NCI-H226 (cell line): ENCODE results near the gene SNHG17.
"Not testable (repeated sequence)": the region's sequence is repeated elsewhere in the genome, so short reads cannot be mapped to it uniquely, and the experiment has no call there.

Source experiments
- DNase-seq: peaks from one replicate; pipeline ENCODE4 v3.0.0-alpha.2; 2015

SNHG17 gene

DNA sequence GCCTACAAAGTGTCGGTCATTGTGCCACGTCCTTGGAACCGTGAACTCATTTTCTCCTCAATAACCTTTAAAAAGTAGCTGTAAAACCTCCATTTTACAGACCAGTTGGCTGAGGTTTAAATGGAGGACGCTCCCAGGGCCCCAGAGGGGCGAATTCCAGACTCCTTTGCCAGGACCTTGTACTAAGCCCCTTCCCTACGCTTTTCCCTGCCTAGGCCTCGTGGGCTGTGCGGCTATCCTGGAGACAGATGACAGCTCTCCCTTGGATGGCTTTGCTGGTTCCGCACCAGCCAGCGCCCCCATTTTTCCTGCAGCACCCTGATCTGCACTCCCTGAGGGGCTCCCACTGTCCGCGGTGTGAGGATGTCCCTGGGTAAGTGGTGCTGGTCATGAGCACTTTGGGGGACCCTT lies 12.1 kb upstream of the SNHG17 start:
- no peak for DNase-seq

DNA sequence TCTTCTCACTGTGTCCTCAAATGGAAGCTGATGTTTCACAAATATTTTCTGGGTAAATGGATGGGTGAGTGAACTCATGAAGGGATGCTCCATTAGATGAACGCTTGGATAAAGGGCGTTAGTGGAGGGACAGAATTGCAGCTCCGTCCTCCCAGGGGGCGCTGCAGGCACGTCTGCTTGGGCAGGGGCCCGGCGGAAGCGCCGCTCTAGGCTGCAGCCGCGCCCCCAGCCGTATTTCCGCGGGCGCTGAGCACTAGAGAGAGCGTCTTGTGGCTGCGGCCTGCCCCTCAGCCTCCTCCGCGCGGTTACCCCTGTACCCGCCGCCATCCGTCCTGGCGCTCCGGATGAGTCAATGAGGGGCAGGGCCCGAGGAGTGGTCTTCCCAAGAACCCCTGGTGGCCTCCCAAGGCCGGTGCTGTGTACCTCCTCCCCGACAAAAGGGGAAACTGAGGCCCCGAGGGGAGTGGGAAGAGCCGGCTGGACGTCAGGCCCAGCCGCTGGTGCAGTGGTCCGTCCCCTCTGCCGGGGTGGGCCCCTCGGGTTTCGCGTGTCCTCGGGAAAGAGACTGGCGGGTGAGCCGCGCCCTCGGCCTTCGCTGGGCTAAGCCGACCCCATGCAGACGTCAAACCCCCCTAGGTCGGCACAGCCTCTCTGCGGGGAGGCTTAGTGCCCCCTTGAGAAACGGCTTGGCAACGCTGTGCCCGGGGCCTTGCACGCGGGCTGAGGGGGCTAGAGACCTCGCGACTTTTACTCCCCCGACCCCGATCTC lies 11.5 kb upstream of the SNHG17 start:
- peak; percentile 83 for DNase-seq

DNA sequence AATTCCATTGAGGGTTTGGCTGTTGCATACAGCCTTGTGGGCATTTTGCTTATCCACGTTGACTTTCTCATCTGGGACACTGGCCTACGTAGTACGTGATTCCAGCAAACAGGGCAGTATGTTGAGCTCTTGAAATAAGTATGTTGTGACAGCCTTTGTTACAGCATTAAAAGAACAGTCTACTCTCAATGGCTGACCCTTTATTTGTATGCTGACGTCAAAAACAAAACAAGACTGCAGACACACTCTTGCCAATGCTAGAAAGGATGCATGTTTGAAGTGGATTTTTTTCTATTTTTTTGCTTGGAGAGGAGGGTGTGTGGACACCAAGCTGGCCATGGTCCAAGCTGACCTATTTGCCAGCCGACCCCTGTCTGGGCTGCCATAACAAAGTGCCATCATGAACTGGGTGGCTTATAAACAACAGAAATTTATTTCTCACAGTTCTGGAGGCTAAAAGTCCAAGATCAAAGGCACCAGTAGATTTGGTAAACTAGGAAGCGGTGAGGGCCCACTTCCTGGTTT lies 10.8 kb upstream of the SNHG17 start:
- DNase-seq: no peak

DNA sequence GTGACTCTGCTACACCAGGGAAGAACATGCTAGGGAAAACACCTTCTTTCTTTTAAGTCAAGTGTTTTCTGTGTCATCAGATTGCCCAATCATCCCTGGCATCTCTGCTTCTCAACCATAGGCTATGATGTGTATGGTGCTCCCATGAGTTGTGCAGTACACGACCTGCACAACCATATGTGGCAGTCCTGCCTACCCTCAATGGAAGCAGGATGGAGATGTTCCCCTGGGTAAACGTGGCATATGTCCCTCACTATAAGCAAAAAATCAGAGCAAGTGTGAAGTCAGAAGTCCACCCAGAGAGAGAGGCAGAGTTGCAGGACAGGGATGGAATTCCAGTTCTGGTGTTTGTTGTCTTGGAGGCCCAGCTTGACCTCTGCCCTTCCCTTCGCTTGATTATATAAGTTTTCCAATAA lies 10.3 kb upstream of the SNHG17 start:
- no peak for DNase-seq

DNA sequence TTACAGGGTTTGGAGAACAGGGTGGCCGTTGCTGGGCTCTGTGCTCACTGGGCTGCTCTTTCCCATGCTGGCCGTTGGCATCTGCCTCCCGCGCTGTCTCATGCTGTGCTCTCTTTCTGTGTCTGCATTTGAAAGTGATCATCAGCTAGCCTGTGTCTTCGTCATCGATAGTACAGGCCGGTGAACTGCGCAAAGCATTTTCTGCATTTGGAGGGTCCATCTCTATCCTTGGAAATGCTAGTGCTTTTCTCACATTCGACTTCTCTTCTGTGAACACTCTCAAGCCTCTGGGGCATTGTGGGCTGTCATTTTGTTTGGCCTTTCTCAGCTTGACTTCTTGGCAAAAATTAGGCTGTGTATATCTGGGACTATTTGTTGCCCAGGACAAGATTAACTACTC lies 6.8 kb upstream of the SNHG17 start:
- no peak for DNase-seq

DNA sequence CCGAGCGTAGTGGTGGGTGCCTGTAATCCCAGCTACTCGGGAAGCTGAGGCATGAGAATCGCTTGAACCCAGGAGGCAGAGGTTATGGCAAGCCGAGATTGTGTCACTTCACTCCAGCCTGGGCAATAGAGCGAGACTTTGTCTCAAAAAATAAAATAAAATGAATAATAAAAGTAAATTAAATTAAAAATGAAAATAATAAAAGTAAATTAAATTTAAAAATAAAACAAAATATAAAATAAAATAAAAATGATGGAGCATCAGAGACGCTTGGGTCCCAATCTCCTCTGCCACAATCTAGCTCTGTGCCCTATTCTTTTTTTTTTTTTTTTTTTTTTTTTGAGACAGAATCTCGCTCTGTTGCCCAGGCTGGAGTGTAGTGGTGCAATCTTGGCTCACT lies 6.0 kb upstream of the SNHG17 start:
- DNase-seq: not testable (repeated sequence)

DNA sequence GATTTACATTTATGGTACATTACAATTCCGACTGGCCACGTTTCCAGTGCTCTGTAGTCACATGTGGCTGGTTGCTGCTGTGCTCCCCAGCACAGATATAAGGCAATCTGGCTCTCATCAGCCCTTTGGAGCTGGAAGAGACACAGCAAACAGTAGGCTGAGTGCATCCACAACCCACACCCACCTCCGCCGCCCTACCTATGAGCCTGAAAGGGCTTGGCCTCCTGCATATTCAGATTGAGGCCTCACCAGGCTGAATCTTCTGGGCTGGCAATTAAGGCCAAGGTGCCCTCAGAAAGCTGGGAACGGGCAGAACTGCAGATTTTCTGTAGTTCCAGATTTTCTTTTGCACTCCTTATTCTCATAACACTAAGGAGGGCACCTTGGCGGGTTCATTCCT lies 2.7 kb upstream of the SNHG17 start:
- no peak for DNase-seq

DNA sequence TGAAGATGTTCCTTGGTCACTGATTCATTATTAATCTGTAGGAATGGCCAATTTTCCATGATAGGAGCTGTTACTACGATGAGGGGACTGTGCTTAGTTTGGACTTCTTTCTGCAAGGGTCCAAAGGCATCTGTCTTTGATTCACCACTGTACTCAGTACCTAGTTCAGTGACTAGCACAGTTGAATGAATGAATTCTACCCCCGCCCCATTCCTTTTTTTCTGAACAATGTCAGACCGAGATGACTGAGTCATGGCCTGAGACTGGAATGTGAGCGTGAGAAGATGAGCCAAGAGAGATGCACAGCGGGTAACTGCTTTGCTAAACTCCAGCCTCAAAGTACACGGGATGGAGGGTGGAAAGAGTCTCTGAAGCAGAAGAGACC lies 419 bp upstream of the SNHG17 start:
- DNase-seq: peak; percentile 70

DNA sequence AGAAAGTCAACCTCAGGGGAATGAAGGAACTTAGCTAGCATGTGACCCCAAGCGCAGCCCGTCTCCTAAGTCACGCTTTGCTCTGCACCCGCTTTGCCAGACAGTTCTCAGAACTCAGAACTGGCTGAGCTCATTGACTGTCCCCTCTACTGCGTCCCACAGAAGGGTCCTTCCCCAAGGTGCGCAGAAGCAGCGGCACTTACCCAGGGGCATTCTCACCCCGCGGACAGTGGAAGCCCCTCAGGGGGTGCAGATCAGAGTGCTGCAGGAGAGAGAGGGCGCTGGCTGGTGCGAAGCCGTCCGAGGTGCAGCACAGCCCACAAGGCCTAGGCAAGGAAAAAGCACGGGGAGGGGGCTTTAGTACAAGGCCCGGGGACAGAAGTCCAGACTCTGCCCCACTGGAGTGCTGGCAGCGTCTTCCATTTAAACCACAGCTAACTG lies 807 bp downstream of the SNHG17 start:
- no peak for DNase-seq

DNA sequence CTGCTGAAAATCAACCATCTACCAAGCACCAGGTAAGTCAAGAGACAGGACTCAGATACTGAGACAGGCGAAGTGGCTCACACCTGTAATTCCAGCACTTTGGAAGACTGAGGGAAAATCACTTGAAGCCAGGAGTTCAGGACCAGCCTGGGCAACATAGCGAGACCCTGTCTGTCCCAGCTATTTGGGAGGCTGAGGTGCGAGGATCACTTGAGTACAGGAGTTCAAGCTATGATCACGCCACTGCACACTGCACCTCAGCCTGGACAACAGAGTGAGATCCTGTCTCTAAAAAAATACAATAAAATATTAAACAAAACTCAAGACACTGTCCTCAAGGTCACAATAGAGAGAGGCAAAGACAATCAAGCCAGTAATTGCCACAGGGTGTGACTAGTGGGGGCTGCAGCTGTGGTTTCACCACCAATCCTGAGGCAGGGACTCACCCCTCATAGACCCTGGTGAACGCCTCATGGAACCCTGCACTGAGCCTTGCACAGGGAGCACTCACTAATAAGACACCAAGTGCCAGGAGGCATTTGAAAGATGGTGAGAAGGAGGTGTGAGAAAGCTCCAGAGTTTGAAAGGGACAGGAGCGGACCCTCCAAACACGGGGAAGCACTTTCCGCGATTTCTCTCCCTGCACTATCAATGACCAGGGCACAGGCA lies 1.7 kb downstream of the SNHG17 start:
- DNase-seq: no peak

DNA sequence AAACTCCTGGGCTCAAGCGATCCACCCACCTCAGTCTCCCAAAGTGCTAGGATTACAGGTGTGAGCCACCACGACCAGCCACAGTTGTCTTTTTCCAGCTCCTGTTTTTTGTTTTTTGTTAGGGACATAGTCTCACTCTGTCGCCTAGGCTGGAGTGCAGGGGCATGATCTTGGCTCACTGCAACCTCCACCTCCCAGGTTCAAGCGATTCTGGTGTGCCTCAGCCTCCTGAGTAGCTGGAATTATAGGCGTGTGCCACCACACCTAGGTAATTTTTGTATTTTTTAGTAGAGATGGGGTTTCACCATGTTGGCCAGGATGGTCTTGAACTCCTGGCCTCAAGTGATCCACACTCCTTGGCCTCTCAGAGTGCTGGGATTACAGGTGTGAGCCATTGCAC lies 2.3 kb downstream of the SNHG17 start:
- not testable (repeated sequence) for DNase-seq

DNA sequence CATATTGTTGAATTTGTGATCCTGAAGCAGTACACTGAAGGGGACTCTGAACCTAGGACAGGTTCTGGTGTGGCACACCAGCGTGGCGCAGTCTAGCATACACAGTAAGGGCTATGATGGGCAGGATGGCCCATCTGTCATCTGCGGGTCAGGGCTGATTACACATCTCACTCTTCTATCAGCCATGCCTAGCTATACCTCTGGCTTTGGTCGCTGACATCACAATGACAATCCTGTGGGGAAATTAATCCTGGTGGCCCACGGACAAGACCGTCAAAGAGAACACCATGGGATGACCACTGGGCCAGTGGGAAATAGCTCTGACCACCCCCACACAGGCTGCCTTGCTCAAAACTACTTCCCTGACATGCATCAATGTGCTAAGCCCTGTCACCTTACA lies 2.8 kb downstream of the SNHG17 start:
- no peak for DNase-seq

DNA sequence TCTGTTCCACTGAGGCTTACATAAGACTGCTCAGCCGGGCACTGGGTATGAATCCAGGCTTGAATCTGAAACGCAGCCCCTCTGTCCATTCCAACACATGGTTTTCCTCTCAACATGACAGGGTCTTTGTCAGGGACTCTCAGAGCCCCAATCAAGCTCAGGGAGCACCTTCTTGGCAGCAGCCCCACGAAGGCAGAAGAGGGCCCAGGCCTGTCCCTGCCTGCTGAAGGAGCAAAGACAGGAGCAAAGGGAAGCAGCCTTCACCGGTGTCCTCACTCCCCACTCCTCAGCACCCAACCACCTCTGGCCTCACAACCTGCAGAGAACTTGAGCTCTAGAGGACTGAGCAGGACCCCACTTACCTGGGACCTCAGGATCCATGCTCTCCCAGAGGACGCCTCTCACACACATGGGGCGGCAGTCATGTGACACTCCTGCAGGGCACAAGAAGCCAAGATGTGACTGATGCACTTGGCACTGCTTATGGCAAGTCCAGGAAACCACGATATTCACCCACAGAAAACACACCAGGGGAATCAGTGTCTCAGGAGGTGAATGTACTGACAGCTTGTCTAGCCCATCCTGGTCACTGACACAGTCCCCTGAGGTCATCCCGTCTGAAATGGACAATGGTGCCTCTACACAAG lies 4.3 kb downstream of the SNHG17 start:
- no peak for DNase-seq

DNA sequence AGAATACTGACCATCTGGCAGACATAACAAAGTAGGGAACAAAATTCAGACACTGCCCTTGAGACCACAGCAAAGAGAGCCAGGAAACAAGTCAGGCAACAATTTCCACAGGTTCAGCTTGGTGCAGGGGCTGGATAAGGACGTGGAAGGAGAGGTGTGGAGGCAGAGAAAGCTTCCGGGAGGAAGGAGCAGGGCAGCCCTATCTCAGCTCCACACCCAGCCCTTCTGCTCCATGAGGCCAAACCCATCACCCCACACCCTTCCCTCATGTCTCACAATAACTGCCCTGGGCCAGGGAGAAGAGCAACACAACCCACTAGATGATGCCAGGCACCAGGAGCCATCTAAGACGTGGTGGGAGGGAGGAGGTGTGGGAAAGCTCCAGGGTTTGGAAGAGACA lies 5.8 kb downstream of the SNHG17 start:
- DNase-seq: no peak

DNA sequence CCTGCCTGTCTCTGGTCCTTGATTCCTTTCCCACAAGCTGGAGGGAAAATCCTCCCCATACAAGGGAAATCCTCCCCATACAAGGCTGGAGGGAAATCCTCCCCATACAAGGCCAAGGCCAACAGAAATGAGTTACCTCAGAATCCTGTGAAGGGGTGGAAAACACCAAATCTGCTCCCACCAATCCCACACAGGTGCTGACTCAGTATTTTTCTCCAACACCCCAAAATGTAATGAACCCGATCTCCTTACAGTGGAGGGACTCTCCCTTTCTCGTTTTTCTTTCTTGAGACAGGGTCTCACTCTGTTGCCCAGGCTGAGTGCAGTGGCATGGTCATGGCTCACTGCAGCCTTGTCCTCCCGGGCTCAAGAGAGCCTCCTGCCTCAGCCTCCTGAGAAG lies 6.3 kb downstream of the SNHG17 start:
- DNase-seq: no peak

DNA sequence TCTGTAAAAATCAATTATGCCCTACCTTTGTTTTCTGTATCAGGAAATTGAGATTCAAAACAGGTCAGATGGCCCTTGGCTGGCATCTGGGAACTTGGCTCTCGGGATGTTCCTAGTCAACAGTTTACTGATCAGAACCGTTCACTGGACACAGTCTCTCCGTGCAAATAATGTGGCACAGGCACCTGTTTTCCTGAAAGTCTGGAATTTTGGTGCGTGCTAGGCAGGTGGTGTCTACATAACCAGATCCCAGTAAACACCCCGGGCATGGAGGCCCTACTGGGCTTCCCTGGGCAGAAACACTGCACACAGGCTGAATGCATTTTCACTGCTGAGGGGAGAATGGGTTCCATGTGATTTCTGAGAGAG lies 7.5 kb downstream of the SNHG17 start:
- no peak for DNase-seq

DNA sequence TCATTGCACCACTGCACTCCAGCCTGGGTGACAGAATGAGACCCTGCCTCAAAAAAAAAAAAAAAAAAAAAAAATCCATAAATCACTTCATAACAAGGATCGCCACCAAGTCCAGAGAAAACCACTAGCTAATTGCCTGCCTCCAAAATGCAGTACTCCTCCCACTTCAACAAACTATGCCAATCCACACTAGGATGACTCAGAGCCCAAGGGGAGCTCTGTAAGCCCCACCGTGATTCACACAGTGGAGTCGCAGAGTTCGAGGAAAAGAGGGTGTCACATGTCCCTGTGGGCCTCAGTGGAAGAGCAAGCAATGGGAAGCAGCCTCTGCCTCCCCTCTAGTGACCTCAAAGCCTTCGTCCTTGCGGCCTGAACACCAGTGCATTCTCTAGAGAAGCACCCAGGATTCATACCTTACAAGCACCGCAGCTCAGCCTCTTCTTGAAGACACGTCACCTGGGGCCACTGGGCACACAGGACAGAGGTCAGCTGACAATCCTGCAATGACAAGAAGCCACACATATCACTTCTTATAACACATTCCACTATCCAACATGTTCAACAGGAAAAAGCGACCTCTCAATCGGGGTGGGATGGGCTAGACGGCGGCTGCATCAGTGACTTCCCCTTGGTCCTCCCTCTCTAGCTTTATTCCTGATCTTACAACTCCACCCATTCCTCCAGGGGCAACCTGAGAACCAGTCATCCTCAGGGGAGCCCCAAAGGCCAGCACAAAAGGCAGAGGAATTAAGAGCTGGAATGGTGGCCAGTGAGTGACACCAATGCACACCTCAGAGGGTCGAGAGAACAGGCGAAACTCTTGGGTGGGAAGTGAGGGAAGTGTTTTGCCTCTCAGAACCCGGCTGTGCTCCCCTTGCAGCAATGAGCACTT lies 8.9 kb downstream of the SNHG17 start:
- DNase-seq: peak; percentile 70

DNA sequence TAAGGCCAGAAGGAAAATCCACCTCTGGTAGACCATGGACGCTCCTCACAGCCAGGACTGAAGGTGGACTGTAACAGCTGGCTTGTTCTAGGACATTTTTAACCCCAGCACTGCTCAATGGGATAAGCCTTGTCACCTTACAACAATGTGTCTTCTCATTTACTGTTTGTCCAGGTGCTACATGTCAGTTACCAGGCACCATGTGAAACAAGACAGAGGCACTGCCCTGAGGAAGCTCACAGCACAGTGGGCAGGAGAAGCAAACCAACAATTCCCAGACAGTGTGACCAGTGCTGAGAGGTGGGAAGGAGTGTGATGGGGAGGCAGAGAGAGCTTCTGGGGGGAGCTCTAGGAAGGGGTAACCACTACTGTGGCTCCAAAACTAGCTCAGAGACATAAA lies 10.7 kb downstream of the SNHG17 start:
- no peak for DNase-seq

DNA sequence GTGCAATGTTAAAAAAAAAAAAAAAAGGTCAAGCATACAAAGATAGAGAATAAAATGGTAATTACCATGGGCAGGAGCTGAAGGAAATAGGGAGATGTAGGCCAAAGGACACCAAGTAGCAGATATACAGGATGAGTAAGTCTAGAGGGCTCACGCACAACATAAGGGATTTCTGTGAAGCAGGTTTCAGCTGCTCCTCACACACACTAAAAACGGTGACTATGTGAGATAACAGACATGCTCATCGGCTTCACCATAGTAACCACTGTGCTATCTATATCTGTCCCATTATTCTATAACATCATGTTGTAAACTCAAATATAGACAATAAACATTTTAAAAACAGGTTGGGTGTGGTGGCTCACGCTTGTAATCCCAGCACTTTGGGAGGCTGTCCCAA lies 11.6 kb downstream of the SNHG17 start:
- no peak for DNase-seq

DNA sequence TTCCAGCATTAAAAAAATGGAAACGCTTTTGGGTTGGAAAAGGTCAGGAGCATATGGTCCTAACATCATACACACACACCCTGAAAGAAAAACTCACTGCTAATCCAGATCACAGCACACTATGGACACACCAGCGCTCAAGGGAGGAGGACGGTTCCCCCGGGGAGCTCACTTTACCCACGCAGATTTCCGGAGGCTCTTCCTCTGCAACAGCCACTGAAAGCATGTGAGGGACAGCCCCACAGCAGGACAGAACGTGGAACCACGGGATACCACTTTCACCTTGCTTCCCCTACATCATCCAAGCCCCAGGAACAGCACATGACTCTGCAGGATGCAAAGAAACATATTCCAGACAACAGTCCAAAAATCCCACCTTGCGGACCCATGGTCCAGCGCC lies 13.2 kb downstream of the SNHG17 start:
- DNase-seq: no peak

DNA sequence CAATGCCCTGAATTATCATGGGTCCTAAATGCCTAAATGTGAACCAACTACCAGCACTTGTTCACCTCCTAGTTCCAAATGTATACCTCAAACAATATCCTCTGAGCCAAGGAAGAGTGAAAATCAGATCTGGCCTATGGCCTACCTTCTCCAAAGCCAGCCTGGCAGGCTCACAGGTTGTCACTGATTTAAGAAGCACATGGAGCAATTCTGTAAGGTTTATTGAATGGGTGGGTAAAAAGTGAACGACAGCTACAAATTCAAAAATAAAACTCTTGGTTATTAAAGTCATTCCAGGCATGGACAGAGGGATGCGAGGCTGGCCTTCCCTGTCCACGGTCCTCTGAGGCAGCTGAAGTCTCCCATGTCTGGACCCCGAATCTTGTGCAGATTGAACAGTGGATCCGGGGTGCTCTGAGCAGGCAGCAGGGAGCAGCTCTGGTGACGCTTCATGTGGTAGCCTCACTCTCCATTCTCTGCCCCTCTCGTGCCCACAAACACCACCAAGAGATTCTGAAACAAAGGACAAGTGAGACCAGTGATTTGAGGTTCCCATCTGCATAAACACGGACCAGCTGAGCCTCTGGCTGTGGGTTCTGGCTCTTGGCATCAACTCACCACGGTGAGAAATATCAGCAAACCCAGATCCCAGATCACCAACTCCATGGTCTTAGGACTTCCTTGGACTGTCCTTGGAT lies 14.6 kb downstream of the SNHG17 start:
- DNase-seq: no peak

DNA sequence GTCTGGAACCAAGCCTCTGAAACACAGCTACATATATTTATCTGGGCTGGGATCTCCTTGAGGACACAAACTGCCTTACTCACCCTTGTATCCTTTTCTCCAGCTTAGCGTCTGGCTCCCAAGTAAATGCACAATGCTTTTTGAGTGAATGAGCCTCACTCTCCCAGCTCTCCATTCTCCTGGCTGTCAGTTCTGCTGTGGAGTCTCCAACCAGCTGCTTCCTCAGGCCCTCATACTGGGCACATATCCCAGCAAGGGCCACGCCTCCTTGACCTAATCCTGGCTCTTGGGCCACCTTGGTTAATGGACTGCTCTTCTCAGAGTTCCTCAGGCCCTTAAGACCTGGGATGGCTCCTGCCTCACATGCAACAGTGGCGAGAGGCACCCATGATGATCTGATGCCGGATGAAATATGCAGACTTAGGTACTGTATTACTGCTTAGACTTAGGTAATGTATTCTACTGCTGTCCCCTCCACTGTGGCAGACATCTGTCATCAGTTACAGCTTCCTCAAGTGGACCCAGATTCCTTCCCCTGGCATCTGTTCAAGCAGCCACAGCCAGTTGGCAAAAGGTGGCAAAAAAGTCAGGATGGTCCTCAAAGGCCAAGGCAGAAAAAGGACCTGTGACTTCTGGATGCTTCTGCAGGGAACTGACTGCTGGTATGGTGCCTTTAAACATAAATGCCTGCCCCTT lies 16.5 kb downstream of the SNHG17 start:
- peak; percentile 47 for DNase-seq
